Left ventricle myocardium superior (tissue), 1 donor: ENCODE data around the gene NXN. TPM values are rescaled to one million over a fixed set of nuclear protein-coding genes. Genes with fewer than 3 reads are reported as not detected.
"Not testable (repeated sequence)": the region's sequence is repeated elsewhere in the genome, so short reads cannot be mapped to it uniquely, and the experiment has no call there.

Experiments used
- ATAC-seq: fragments of 200-7000 bp; cut with Tn5 transposase; one replicate; pipeline ENCODE4 v1.9.1; 2020; ENCODE audit warnings: mild to moderate bottlenecking, moderate library complexity
- DNase-seq: peaks from one replicate; pipeline ENCODE4 v3.0.0-alpha.2; 2020
- intact Hi-C: fragments of 100-400 bp; cut with micrococcal nuclease; formaldehyde crosslinking; loops from one replicate; pipeline ENCODE4 v1.11.0; 2022
- total RNA-seq: library from RNA; stranded (reverse); fragmentation: NEBNext Ultra II Directional; extraction: Animal tissue kit (Norgen Biotek cat#: 25700); gene quantifications from one replicate; pipeline ENCODE4 v1.2.1, GENCODE V29; 2021
- donor health status: DM: no; HTN: yes; CAD: no; lungs with severe emphysema.

Gene NXN
- total RNA-seq, 1 donor from 2014 or later: 18.9 TPM

GRCh38 chr17:905708-906107 lies 73.9 kb downstream of the NXN start:
- peak; percentile 0 for DNase-seq
- ATAC-seq, intact Hi-C loops: not testable (repeated sequence)

DNA sequence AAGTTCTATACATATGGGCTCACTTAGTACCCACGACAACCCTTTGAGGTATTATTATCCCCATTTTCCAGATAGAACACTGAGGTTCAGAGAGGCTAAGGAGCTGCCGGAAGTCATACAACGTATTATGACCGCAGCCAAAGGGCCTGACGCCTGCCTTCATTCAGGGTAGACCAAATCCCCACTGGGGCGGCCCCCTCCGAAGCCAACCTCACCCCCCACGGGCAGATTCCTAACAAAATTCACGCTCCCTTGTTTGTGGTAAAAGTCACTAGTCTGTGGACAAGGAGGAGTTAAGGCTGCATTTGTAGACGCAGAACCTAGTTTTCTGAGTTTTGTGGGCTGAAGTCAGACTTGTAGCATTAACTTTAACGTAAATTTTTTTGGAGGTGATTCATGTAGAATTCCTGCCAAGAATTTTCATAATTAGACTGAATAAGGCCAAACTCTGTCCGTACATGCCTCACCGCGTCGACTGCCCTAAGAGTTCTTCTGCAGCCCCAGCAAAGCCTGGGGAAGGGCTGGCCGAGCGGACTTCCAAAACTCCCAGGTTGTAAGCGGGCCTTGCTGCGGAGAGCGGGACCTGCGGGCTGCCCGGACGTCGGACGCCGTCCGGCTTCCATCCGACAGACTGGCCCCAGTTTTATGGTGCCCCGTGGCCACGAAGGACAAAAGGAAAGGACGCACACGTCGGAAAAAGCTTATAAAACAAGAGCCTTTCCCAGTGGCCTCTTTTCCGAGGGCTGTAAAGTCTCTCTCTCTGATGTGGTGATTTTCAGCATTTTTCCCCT lies 75.7 kb downstream of the NXN start:
- ATAC-seq (no peak), DNase-seq (no peak)
- intact Hi-C loops: no loop called here

DNA sequence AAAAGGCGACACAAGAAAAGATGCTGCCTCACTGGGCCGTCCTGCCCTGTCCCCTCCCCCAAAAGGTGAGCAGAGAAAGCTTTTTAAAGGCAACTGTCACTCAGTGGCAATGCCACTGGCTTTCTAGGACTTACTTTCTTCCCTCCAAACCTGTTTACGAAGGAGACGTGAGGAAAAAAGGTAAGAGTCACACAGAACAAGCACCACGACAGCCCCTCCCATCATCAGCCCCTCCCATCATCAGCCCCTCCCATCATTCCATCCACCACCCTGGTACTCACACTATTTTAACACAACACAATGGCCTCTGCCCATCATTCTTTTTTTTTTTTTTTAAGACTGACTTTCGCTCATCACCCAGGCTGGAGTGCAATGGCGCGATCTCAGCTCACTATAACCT lies 77.1 kb downstream of the NXN start:
- DNase-seq (no peak), ATAC-seq (no peak)
- intact Hi-C loops: no loop called here

GRCh38 chr17:901964-902363 lies 77.6 kb downstream of the NXN start:
- peak; percentile 12 for ATAC-seq

GRCh38 chr17:901191-901950 lies 78.2 kb downstream of the NXN start:
- ATAC-seq (peak; percentile 91), DNase-seq (peak; percentile 76)
- intact Hi-C loops: no loop called here

More at GRCh38 chr17:901964-902363, 77.6 kb downstream of the NXN start:
- intact Hi-C loops: no loop called here
- no peak for DNase-seq

- DNase-seq (no peak), ATAC-seq (no peak)
- intact Hi-C loops: no loop called here
Observed at GRCh38 chr17:900336-900934, 79.1 kb downstream of the NXN start.

DNA sequence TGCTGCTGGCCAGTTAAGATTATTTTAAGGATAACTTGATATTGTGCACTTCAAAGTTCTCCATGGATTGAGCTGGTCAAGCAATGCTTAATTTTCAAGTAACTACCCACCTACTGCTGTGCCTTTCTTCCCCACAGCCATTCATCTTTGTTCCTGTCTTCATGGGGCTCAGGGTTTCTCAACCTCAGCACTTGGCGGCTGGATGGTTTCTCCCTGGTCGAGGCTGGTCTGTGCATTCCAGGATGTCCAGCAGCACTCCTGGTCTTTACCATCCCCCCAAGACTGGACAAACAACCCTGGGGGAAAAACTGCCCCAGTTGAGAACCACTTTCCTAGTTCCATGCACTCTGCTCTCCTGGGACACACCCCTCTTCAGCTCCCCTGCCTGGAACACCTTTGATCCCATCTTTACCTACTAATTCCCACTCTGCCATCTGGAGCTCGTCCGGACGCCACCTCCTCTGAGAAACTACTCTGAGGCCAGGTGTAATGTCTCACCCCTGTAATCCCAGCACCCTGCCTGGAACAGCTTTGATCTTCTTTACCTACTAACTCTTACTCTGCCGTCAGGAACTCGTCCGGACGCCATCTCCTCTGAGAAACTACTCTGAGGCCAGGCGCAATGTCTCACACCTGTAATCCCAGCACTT lies 81.5 kb downstream of the NXN start:
- peak; percentile 2 for DNase-seq
- intact Hi-C loops: no loop called here
- no peak for ATAC-seq

DNA sequence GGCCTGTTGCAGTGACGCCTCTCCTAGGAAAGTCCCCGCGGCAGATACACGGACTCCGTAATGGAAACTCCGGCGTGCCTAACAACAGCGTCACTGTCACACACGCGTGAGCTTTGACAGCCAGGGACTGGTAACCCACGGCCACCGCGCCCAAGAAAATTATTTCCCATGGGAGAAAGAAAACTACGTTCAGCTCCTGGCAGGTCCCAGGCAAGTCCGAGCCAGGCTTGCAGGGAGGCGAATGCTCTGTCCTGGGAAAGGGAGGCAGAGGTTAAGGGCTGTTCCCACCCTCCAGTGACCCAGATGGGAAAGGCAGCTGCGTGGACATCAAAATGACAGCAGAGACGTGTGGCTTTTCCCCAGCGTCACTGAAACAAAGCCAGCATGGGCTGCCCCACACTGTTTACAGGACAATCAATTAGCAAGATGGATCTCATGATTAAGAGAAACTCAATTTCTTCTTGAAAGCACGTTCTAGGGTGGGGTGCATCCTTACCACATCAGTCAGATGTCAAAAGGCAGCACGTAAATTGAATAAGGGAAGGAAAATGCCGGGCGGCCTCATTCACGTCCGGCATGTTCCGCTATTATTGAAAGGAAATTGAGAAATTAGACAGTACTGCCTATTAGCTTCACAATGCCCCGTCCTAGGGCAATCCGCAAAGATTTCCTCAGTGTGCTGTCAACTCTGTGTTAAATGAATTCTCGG lies 82.5 kb downstream of the NXN start:
- intact Hi-C loops: no loop called here
- ATAC-seq (peak; percentile 67), DNase-seq (peak; percentile 64)

DNA sequence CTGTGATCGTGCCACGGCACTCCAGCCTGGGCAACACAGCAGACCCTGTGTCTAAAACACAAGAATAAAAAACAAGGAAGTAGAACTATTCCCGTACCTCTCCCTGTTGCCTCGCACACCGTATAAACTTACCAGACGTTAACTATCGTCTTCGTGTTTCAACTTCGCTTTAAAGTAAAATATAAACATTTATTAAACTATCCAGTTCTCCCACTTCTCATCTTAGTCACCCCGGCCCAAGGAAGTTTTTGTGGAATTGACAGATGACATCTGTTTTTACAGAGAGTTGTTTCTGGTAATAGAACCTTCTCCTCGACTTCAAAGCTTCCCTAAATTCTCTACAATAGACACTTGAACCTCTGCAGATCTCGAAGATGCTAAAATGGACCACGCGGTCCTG lies 83.1 kb downstream of the NXN start:
- ATAC-seq (no peak), DNase-seq (no peak)
- intact Hi-C loops: no loop called here

DNA sequence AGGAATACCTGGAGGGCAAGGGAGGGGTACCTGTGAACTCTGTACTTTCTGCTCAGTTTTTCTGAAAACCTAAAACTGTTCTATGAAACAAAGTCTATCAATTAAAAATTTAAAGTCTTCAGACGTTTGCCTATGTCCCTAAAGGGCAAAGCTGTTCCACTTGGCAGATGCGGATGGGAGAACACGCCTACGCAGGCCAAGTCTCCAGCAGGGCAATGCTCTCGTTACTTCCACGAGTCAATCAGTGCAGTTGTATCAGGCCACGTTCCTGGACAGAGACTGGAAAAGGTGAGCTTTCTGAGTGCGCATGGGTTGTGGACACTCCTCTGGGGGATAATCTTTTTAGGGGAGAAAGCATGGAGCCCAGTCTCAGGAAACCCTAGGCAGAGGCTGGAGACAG lies 86.6 kb downstream of the NXN start:
- intact Hi-C loops: no loop called here
- ATAC-seq: no peak
- peak; percentile 7 for DNase-seq

DNA sequence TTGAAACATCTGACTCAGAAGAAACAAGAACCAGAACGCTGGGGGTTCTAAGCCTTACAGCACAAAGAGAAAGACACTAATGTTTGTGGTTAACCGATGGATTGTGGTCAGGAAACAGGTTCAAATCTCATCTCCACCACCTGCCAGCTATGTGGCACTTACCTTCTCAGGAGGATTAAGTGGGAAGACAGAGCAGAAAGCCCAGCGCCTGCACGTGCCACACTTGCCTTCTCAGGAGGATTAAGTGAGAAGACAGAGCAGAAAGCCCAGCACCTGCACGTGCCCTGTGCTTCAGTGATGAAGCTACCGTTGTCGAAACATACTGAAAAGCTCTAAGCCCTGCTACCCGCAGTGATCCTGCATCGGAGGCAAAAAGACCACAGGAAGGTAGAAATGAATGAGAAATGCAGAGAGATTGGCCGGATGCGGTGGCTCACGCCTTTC lies 90.6 kb downstream of the NXN start:
- intact Hi-C loops: no loop called here
- ATAC-seq (no peak), DNase-seq (no peak)

DNA sequence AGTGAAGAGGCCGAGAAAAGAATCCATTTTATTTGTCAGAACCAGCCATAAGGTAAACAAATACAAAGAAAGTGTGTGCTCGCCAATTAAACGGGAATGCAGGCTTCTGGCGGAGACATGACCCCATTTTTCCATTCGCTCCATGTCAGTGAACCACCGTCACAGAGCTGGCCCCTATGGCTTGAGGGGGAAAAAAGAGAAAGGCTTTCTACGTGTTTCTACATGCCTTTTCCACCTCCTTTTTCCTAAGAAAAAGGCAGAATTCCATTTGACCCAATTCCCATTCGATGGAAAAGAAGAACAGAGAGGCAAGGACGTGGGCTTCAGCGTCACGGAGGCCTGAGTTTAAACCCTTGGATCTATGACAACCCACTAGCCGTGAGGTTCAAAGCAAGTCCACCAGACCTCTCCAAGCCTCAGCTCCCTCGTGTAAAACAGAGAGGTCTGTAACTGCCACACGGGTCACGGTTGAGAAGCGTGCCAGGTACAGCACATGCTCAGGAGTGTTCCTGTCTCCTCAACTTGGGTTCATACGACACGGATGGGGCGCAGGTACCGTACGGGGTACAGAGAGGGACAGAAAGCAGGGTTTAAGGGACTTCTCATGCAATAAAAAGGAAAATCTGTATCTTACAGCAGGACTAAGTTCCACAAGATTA lies 91.9 kb downstream of the NXN start:
- no peak for DNase-seq

GRCh38 chr17:885971-886571 lies 93.5 kb downstream of the NXN start:
- intact Hi-C loops: no loop called here

More for the DNA sequence above, 91.9 kb downstream of the NXN start:
- no peak for ATAC-seq
- intact Hi-C loops: no loop called here

GRCh38 chr17:883586-883962 lies 96.0 kb downstream of the NXN start:
- ATAC-seq (no peak), DNase-seq (peak; percentile 33)
- intact Hi-C loops: no loop called here

More at GRCh38 chr17:885971-886571, 93.5 kb downstream of the NXN start:
- DNase-seq (peak; percentile 85), ATAC-seq (peak; percentile 50)

DNA sequence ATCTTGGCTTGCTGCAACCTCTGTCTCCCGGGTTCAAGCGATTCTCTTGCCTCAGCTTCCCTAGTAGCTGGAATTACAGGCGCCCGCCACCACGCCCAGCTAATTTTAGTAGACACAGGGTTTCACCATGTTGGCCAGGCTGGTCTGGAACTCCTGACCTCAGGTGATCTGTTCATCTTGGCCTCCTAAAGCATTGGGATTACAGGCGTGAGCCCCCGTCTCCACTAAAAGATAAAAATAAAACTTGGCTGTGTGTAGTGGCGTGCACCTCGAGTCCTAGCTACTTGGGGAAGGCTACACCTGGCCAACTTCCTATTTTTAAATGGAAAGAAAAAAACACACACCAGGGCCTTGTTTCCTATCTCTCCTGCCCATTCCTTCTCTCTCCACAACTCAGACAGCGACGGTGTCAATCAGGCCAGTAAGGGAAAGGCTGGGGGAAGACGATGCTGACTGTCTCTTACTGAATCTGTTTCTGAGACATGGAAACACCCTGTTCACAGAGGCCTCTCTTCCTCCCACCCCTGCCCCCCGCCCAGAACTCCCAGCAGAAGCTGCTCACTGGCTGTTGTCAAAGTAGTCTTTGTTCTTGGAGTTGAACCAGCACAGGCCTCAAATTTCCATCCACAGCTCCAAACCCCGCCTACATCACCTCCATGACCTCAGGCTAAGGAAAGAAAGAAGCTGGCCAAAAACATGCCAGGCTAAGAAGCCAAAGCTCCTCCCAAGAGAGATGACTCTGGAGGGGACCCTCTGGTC lies 96.6 kb downstream of the NXN start:
- DNase-seq: peak; percentile 73
- peak; percentile 84 for ATAC-seq
- intact Hi-C loops: no loop called here

DNA sequence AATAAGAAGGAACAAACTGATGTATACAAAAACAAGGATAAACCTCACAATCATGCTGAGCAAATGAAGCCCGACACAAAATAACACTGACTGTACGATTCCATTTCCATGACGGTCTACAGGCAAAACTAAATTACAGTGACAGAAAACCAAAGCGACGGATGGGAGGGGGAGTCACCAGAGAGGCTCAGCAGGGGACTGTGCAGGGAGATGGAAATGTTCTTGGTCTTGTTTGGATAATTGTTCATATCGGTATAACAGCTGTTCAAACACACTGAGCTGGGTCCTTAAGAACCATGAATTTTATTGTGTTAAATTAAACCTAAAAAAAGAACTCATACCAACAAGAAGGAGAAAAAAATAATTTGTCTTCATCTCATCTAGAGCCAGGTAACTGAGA lies 97.8 kb downstream of the NXN start:
- DNase-seq (peak; percentile 1), ATAC-seq (no peak)
- intact Hi-C loops: no loop called here
